ENCODE measurements around the gene IQCK. TPM values are rescaled to one million over a fixed set of nuclear protein-coding genes. Genes with fewer than 3 reads are reported as not detected.

IQCK gene
- polyA plus RNA-seq, 3 donors = 5.3 to 9.2 (median 7.5) TPM

- 39 to 83% (median 75%) methylated on average over 8 of the region's 8 CpGs for WGBS, 3 donors
- H3K27ac ChIP-seq (ENCODE audit: low read depth, low read length) = no peak overlapping the region
Measured at GRCh38 chr16:19697756-19698318, 20.2 kb upstream of the IQCK start.

GRCh38 chr16:19698480-19699465 lies 19.3 kb upstream of the IQCK start:
- 81 to 84% (median 84%) methylated on average over 19 of the region's 19 CpGs for WGBS, 3 donors
- H3K27ac ChIP-seq (ENCODE audit: low read depth, low read length) = no peak overlapping the region

- no peak overlapping the region for H3K27ac ChIP-seq (ENCODE audit: low read depth, low read length)
- 95 to 100% (median 97%) methylated on average over 8 of the region's 8 CpGs for WGBS, 3 donors
Measured at GRCh38 chr16:19699472-19699871, 18.6 kb upstream of the IQCK start.

DNA sequence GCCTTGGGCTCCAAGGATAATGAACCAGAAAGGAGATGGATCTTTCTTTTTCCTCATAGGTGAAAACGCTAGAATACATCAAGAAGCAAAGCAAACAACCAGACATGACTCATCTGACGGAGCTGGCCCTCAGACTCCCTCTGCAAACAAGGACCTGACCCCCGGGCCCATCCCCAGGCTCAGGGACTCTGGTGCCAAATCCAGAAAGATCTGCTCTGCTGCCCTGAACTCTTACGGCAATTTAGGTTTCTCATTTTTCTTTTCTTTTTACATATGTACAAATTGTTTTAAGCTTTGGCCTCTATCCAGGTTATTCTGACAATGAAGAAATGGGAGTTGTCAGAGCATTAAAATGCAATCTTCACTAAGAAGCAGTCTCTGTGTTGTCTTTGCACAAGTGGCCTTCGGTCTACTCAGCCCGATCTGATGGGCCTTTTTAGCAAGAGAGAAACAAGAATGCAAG lies 17.7 kb upstream of the IQCK start:
- no peak overlapping the region for H3K27ac ChIP-seq (ENCODE audit: low read depth, low read length)
- WGBS, 3 donors = 38 to 57% (median 50%) methylated on average over 6 of the region's 6 CpGs

DNA sequence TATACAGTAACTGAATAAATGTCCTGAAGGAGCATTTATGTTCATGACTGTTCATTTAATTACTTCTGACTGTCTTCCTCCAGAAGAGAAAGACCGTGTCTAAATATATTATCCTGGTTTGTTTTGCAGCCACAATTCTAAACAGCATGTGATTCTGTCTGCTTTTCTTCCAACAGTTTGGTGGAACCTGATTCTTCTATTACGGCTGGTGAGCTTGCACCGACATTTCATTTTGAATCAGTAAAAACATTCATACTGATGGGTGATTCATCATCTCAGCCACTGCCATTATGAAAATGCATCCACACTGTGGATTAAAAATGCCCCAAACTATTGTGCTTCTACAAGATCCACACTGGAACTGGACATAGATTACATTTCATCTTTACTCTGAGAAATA lies 17.0 kb upstream of the IQCK start:
- 85 to 96% (median 88%) methylated on average over 3 of the region's 3 CpGs for WGBS, 3 donors
- no peak overlapping the region for H3K27ac ChIP-seq (ENCODE audit: low read depth, low read length)

DNA sequence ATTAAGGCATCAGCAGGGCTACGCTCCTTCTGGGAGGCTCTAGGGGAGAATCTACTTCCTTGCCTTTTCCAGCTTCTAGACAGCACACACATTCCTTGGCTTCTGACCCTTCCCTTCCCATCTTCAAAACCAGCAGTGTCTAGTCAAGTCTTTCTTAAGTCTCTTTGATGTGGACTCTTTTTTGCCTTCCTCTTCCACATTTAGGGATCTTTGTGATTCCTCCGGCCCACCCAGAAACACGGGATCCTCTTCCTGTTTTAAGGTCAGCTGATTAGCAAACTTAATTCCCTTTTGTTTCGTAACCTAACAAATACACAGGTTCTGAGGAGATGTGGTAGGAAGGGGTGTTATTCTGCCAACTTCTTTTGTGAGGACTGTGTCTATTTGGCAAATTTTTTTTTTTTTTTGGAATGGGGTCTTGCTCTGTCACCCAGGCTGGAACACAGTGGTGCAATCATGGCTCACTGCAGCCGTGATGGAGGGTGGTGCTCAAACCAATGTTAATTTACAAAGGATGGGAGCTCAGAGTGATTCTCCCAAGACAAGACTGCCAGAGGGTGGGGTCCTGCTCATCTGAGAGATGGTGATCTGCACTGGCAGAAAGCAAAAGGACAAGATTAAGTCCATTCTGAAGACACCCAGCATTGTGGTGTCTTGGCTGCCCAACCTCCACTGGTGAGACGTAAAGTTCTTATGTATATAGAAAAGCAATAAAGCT lies 14.7 kb upstream of the IQCK start:
- WGBS, 3 donors = 70 to 83% (median 75%) methylated on average over 6 of the region's 6 CpGs
- H3K27ac ChIP-seq (ENCODE audit: low read depth, low read length) = no peak overlapping the region

DNA sequence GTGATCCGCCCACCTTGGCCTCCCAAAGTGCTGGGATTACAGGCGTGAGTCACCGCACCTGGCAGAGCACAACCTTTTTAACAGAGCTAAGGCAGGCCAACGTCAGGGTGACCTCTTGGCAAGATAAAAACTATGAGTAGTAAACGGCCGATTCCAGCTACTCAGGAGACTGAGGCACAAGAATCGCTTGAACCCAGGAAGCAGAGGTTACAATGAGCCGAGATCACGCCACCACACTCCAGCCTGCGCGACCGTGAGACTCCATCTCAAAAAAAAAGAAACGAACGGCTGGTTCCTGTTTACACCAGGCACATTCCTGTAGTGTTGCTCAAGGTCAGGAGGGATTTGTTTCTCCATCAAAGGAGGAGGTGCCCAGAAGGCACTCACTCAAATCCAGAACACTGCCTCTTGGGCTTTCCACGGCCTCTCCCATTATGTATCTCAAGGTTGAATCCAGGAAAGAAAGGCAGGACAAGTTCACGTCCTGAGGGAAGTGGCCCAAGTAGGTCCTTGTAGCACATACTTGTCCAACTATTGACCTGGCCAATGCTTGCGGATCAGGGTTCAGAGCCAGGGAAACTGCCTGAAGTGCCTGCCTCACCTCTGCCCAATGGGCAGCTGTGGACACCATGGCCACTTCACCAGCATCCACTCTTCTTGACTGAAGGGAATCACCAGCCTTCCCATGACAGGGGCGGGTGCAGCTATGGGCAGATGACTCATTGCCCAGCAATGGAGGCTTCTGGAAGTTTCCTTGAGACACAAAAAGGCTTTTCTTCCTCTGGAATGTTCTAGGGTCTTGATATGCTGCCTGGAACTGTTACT lies 13.5 kb upstream of the IQCK start:
- WGBS, 3 donors = 47 to 60% (median 58%) methylated on average over 18 of the region's 18 CpGs
- H3K27ac ChIP-seq (ENCODE audit: low read depth, low read length) = no peak overlapping the region

DNA sequence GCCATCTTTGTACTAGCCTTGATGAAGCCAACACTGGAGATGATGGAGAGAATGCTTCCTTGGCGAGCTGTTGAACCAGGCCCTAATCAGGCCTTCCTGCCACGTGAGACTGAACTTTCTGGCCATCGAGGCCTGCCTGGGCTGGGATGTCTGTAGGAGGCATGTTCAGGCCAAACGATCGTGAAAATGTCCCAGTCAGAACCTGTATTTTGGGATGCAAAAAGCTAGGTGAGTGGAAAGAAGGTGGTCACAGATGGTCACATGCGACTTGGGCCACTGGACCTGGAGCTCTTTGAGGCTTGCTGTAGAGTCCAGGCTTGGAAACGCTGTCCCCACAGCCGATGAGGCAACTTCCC lies 12.9 kb upstream of the IQCK start:
- WGBS, 3 donors = 92 to 97% (median 94%) methylated on average over 8 of the region's 8 CpGs
- no peak overlapping the region for H3K27ac ChIP-seq (ENCODE audit: low read depth, low read length)

DNA sequence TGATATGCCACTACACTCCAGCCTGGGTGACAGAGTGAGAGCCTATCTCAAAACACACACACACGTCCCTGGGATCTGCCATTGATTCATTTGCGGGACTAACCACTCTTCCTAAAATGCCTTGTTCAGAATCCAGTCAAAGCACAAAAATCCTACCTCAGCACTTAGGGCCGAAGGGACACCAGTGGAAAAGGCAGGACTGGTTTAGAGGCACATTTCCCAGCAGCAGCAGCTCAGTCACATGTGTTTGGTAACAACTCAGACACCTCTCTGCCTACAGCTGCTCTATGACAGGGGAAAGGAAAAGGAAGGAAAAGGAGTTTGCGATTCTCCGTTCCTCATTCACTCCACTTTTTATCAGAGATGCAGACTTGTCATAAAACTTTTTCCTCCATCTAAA lies 12.2 kb upstream of the IQCK start:
- no peak overlapping the region for H3K27ac ChIP-seq (ENCODE audit: low read depth, low read length)
- WGBS, 3 donors = 66 to 84% (median 75%) methylated on average over 5 of the region's 5 CpGs

DNA sequence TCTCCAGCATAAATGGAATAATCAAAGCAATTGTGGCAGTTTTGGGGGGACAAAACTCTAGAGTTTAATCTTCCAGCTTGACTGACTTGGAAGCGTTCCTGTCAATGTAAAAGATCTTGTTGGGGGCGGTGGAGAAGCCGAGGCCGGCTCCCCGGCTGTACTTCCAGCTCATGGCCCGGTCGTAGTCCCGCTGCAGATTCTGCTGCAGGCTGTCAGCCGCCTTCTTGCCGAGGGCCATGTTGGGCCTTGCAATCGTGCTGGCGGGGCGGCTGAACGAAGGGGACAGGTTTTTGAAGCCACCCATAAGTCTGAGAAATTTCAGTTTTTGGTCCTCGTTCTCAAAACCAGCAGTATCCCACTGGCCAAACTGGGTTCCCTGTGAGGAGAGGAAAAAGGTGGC lies 11.2 kb upstream of the IQCK start:
- WGBS, 3 donors = 95 to 97% (median 96%) methylated on average over 15 of the region's 15 CpGs
- H3K27ac ChIP-seq (ENCODE audit: low read depth, low read length) = no peak overlapping the region

GRCh38 chr16:19707569-19708295 lies 10.3 kb upstream of the IQCK start:
- H3K27ac ChIP-seq (ENCODE audit: low read depth, low read length) = no peak overlapping the region
- 85 to 89% (median 86%) methylated on average over 20 to 22 of the region's 22 CpGs for WGBS, 3 donors

GRCh38 chr16:19708296-19709205 lies 9.5 kb upstream of the IQCK start:
- no peak overlapping the region for H3K27ac ChIP-seq (ENCODE audit: low read depth, low read length)
- WGBS, 3 donors = 76 to 83% (median 81%) methylated on average over 18 of the region's 18 CpGs

GRCh38 chr16:19709381-19710136 lies 8.5 kb upstream of the IQCK start:
- 93 to 96% (median 96%) methylated on average over 22 of the region's 22 CpGs for whole genome bisulfite sequencing, 3 donors
- H3K27ac ChIP-seq (ENCODE audit: low read depth, low read length) = no peak overlapping the region

GRCh38 chr16:19710191-19710908 lies 7.7 kb upstream of the IQCK start:
- WGBS, 3 donors = 68 to 84% (median 68%) methylated on average over 23 of the region's 23 CpGs
- H3K27ac ChIP-seq (ENCODE audit: low read depth, low read length) = no peak overlapping the region

- no peak overlapping the region for H3K27ac ChIP-seq (ENCODE audit: low read depth, low read length)
- 64 to 70% (median 69%) methylated on average over 13 of the region's 13 CpGs for WGBS, 3 donors
Measured at GRCh38 chr16:19710991-19711545, 7.0 kb upstream of the IQCK start.
